Measurements from ENCODE around the gene FOXO1.

Gene FOXO1

GRCh38 chr13:40613192-40613818, 53.1 kb downstream of the FOXO1 start:
- Histone ChIP-seq H3K27me3 (ENCODE audit: control insufficient read depth, insufficient read depth, low read length) (no peaks in the 10 kb centered on the region), H3K9me3 (ENCODE audit: control insufficient read depth, insufficient read depth, low read length) (no peaks in the 10 kb centered on the region), H3K4me3 (ENCODE audit: low read depth, low read length) (no peak overlapping the region), H3K4me1 (ENCODE audit: control insufficient read depth, insufficient read depth, low read length) (peaks cover 25% of the 10 kb centered on the region), H3K36me3 (ENCODE audit: control insufficient read depth, insufficient read depth, low read length) (no peaks in the 10 kb centered on the region), H3K9ac (ENCODE audit: low read depth, low read length) (no peak overlapping the region)

- Histone ChIP-seq H3K9me3 (ENCODE audit: control insufficient read depth, insufficient read depth, low read length) (no peaks in the 10 kb centered on the region), H3K27me3 (ENCODE audit: control insufficient read depth, insufficient read depth, low read length) (no peaks in the 10 kb centered on the region), H3K4me1 (ENCODE audit: control insufficient read depth, insufficient read depth, low read length) (peaks cover 25% of the 10 kb centered on the region), H3K36me3 (ENCODE audit: control insufficient read depth, insufficient read depth, low read length) (no peaks in the 10 kb centered on the region), H3K4me3 (ENCODE audit: low read depth, low read length) (no peak overlapping the region), H3K9ac (ENCODE audit: low read depth, low read length) (no peak overlapping the region)
These were observed 54.4 kb downstream of the FOXO1 start for GRCh38 chr13:40612041-40612440.

- no peak overlapping the region for H3K9ac ChIP-seq (ENCODE audit: low read depth, low read length)
- H3K4me1 ChIP-seq (ENCODE audit: control insufficient read depth, insufficient read depth, low read length): peaks cover 25% of the 10 kb centered on the region
- no peak overlapping the region for H3K4me3 ChIP-seq (ENCODE audit: low read depth, low read length)
- no peaks in the 10 kb centered on the region for H3K9me3 ChIP-seq (ENCODE audit: control insufficient read depth, insufficient read depth, low read length)
- H3K36me3 ChIP-seq (ENCODE audit: control insufficient read depth, insufficient read depth, low read length): no peaks in the 10 kb centered on the region
- no peaks in the 10 kb centered on the region for H3K27me3 ChIP-seq (ENCODE audit: control insufficient read depth, insufficient read depth, low read length)
These were observed 54.8 kb downstream of the FOXO1 start for GRCh38 chr13:40611635-40612034.

- Histone ChIP-seq H3K27me3 (ENCODE audit: control insufficient read depth, insufficient read depth, low read length) (no peaks in the 10 kb centered on the region), H3K9ac (ENCODE audit: low read depth, low read length) (no peak overlapping the region), H3K4me3 (ENCODE audit: low read depth, low read length) (no peak overlapping the region), H3K4me1 (ENCODE audit: control insufficient read depth, insufficient read depth, low read length) (peaks cover 25% of the 10 kb centered on the region), H3K36me3 (ENCODE audit: control insufficient read depth, insufficient read depth, low read length) (no peaks in the 10 kb centered on the region), H3K9me3 (ENCODE audit: control insufficient read depth, insufficient read depth, low read length) (no peaks in the 10 kb centered on the region)
These were observed 55.4 kb downstream of the FOXO1 start for GRCh38 chr13:40611004-40611403.

GRCh38 chr13:40609972-40610726, 56.3 kb downstream of the FOXO1 start:
- H3K9ac ChIP-seq (ENCODE audit: low read depth, low read length): no peak overlapping the region
- H3K27me3 ChIP-seq (ENCODE audit: control insufficient read depth, insufficient read depth, low read length): no peaks in the 10 kb centered on the region
- no peaks in the 10 kb centered on the region for H3K9me3 ChIP-seq (ENCODE audit: control insufficient read depth, insufficient read depth, low read length)
- H3K36me3 ChIP-seq (ENCODE audit: control insufficient read depth, insufficient read depth, low read length): no peaks in the 10 kb centered on the region
- H3K4me3 ChIP-seq (ENCODE audit: low read depth, low read length): no peak overlapping the region
- H3K4me1 ChIP-seq (ENCODE audit: control insufficient read depth, insufficient read depth, low read length): peaks cover 27% of the 10 kb centered on the region

- Histone ChIP-seq H3K9ac (ENCODE audit: low read depth, low read length) (no peak overlapping the region), H3K9me3 (ENCODE audit: control insufficient read depth, insufficient read depth, low read length) (no peaks in the 10 kb centered on the region), H3K36me3 (ENCODE audit: control insufficient read depth, insufficient read depth, low read length) (no peaks in the 10 kb centered on the region), H3K27me3 (ENCODE audit: control insufficient read depth, insufficient read depth, low read length) (no peaks in the 10 kb centered on the region), H3K4me3 (ENCODE audit: low read depth, low read length) (no peak overlapping the region), H3K4me1 (ENCODE audit: control insufficient read depth, insufficient read depth, low read length) (peaks cover 12% of the 10 kb centered on the region)
These were observed 58.1 kb downstream of the FOXO1 start for GRCh38 chr13:40608308-40608707.

- Histone ChIP-seq H3K9ac (ENCODE audit: low read depth, low read length) (no peak overlapping the region), H3K9me3 (ENCODE audit: control insufficient read depth, insufficient read depth, low read length) (no peaks in the 10 kb centered on the region), H3K4me3 (ENCODE audit: low read depth, low read length) (no peak overlapping the region), H3K27me3 (ENCODE audit: control insufficient read depth, insufficient read depth, low read length) (no peaks in the 10 kb centered on the region), H3K36me3 (ENCODE audit: control insufficient read depth, insufficient read depth, low read length) (no peaks in the 10 kb centered on the region), H3K4me1 (ENCODE audit: control insufficient read depth, insufficient read depth, low read length) (peaks cover 21% of the 10 kb centered on the region)
These were observed 60.9 kb downstream of the FOXO1 start for GRCh38 chr13:40605573-40605972.

GRCh38 chr13:40604135-40604534, 62.3 kb downstream of the FOXO1 start:
- Histone ChIP-seq H3K9ac (ENCODE audit: low read depth, low read length) (no peak overlapping the region), H3K27me3 (ENCODE audit: control insufficient read depth, insufficient read depth, low read length) (no peaks in the 10 kb centered on the region), H3K4me1 (ENCODE audit: control insufficient read depth, insufficient read depth, low read length) (peaks cover 27% of the 10 kb centered on the region), H3K36me3 (ENCODE audit: control insufficient read depth, insufficient read depth, low read length) (no peaks in the 10 kb centered on the region), H3K9me3 (ENCODE audit: control insufficient read depth, insufficient read depth, low read length) (no peaks in the 10 kb centered on the region), H3K4me3 (ENCODE audit: low read depth, low read length) (no peak overlapping the region)

GRCh38 chr13:40600149-40600751, 66.2 kb downstream of the FOXO1 start:
- Histone ChIP-seq H3K4me3 (ENCODE audit: low read depth, low read length) (no peak overlapping the region), H3K27me3 (ENCODE audit: control insufficient read depth, insufficient read depth, low read length) (no peaks in the 10 kb centered on the region), H3K9ac (ENCODE audit: low read depth, low read length) (no peak overlapping the region), H3K36me3 (ENCODE audit: control insufficient read depth, insufficient read depth, low read length) (no peaks in the 10 kb centered on the region), H3K4me1 (ENCODE audit: control insufficient read depth, insufficient read depth, low read length) (peaks cover 25% of the 10 kb centered on the region), H3K9me3 (ENCODE audit: control insufficient read depth, insufficient read depth, low read length) (no peaks in the 10 kb centered on the region)

- peaks cover 24% of the 10 kb centered on the region for H3K4me1 ChIP-seq (ENCODE audit: control insufficient read depth, insufficient read depth, low read length)
- H3K9ac ChIP-seq (ENCODE audit: low read depth, low read length): no peak overlapping the region
- no peaks in the 10 kb centered on the region for H3K36me3 ChIP-seq (ENCODE audit: control insufficient read depth, insufficient read depth, low read length)
- H3K27me3 ChIP-seq (ENCODE audit: control insufficient read depth, insufficient read depth, low read length): no peaks in the 10 kb centered on the region
- no peak overlapping the region for H3K4me3 ChIP-seq (ENCODE audit: low read depth, low read length)
- no peaks in the 10 kb centered on the region for H3K9me3 ChIP-seq (ENCODE audit: control insufficient read depth, insufficient read depth, low read length)
These were observed 66.7 kb downstream of the FOXO1 start for GRCh38 chr13:40599747-40600146.

GRCh38 chr13:40599124-40599523, 67.3 kb downstream of the FOXO1 start:
- H3K4me1 ChIP-seq (ENCODE audit: control insufficient read depth, insufficient read depth, low read length): peaks cover 29% of the 10 kb centered on the region

GRCh38 chr13:40598569-40598968, 67.9 kb downstream of the FOXO1 start:
- Histone ChIP-seq H3K9me3 (ENCODE audit: control insufficient read depth, insufficient read depth, low read length) (no peaks in the 10 kb centered on the region), H3K4me3 (ENCODE audit: low read depth, low read length) (no peak overlapping the region), H3K36me3 (ENCODE audit: control insufficient read depth, insufficient read depth, low read length) (no peaks in the 10 kb centered on the region), H3K27me3 (ENCODE audit: control insufficient read depth, insufficient read depth, low read length) (no peaks in the 10 kb centered on the region), H3K4me1 (ENCODE audit: control insufficient read depth, insufficient read depth, low read length) (peaks cover 29% of the 10 kb centered on the region), H3K9ac (ENCODE audit: low read depth, low read length) (no peak overlapping the region)

More at GRCh38 chr13:40599124-40599523, 67.3 kb downstream of the FOXO1 start:
- no peak overlapping the region for H3K4me3 ChIP-seq (ENCODE audit: low read depth, low read length)
- no peaks in the 10 kb centered on the region for H3K36me3 ChIP-seq (ENCODE audit: control insufficient read depth, insufficient read depth, low read length)
- H3K9me3 ChIP-seq (ENCODE audit: control insufficient read depth, insufficient read depth, low read length): no peaks in the 10 kb centered on the region
- H3K27me3 ChIP-seq (ENCODE audit: control insufficient read depth, insufficient read depth, low read length): no peaks in the 10 kb centered on the region
- no peak overlapping the region for H3K9ac ChIP-seq (ENCODE audit: low read depth, low read length)

Measured in iPS-15b (cell line).